ENCODE data around the gene SLC9A5.

The SLC9A5 gene

GRCh38 chr16:67312719-67313118 lies 63.9 kb downstream of the SLC9A5 start:
- no peak for DNase-seq (ENCODE audit: low read depth)

- DNase-seq (ENCODE audit: low read depth): no peak
Measured at GRCh38 chr16:67317853-67318252, 69.1 kb downstream of the SLC9A5 start.

All from T-helper 22 cell (primary cell).